ENCODE data around the gene MTRF1L. TPM values are rescaled to one million over a fixed set of nuclear protein-coding genes. Genes with fewer than 3 reads are reported as not detected.

Gene MTRF1L
- total and polyA plus RNA-seq, 2 of the 13 experiments (the other 11 are each of a cell fraction or from before 2014, with no cell fraction given), result 17.6 to 28.7 TPM

DNA sequence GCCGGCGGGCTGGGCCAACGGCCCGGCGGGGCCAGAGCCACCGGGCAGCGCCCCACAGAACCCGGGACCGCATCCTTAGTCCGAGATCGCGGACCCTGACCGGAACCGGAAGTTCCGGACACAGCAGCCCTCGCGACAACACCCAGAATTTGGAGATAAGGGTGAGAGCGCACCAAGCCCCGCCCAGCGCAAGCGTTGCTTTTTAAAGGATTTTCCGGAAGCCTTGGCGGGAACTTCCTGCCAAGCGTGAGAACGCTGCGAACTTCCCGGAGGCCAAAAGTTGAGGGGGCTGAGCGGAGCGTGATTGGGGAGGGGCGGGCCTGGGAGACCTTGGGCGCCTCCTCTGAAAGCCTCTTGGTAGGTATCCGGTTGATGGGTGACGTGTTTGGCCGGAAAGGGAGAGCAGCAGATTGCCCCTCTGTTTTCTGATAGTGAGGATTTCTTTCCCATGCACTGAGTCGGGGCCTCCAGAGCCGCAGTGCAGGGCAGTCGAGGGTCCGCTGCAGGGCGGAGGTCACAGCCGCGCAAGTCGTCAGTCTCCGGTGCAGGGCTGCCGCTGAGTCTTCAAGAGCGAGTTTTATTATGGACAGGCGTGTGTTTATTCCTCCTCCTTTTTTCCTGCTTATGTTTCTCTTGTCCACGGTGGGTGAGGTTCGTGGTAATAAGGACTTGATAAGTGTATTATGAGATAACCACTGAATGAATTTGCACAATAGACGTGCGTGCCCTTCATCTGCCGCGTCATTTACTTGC, at the start of gene MTRF1L (continued):
- TF ChIP-seq, protein P1, sequence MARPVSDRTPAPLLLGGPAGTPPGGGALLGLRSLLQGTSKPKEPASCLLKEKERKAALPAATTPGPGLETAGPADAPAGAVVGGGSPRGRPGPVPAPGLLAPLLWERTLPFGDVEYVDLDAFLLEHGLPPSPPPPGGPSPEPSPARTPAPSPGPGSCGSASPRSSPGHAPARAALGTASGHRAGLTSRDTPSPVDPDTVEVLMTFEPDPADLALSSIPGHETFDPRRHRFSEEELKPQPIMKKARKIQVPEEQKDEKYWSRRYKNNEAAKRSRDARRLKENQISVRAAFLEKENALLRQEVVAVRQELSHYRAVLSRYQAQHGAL (CRISPR knock-in tag; IDR thresholded peaks at IDR 0.05; ENCODE audit: not compliant biosample characterization), result no peak
- TF ChIP-seq NR1H2 (CRISPR knock-in tag; IDR thresholded peaks at IDR 0.05; ENCODE audit: borderline replicate concordance, low read depth) (no peak), EEA1 (CRISPR knock-in tag; IDR thresholded peaks at IDR 0.05; ENCODE audit: borderline replicate concordance) (0 out of 2 replicates have a peak, but pooled peaks have one; percentile 10), SRY (CRISPR knock-in tag; IDR thresholded peaks at IDR 0.05) (peak; percentile 64; the same call in 1 of the 2 replicates), ZSCAN31 (CRISPR knock-in tag; IDR thresholded peaks at IDR 0.05; ENCODE audit: low read depth) (peak; percentile 72), ZNF615 (CRISPR knock-in tag; IDR thresholded peaks at IDR 0.05; ENCODE audit: borderline replicate concordance) (no peak; the same call in 1 of the 2 replicates), ZNF180 (CRISPR knock-in tag; IDR thresholded peaks at IDR 0.05; ENCODE audit: borderline replicate concordance, low read depth) (no peak), ZNF329 (CRISPR knock-in tag; IDR thresholded peaks at IDR 0.05; ENCODE audit: low read depth) (no peak), BHLHE40 (IDR thresholded peaks at IDR 0.05; ENCODE audit: low read length) (0 out of 2 replicates have a peak, but pooled peaks have one; percentile 6), ZNF720 (CRISPR knock-in tag; IDR thresholded peaks at IDR 0.05) (no peak), ZSCAN21 (CRISPR knock-in tag; IDR thresholded peaks at IDR 0.05; ENCODE audit: borderline replicate concordance) (no peak; the same call in 1 of the 2 replicates), ZNF441 (CRISPR knock-in tag; IDR thresholded peaks at IDR 0.05; ENCODE audit: borderline replicate concordance) (peak; percentile 18; the same call in 1 of the 2 replicates), ISL2 (CRISPR knock-in tag; IDR thresholded peaks at IDR 0.05) (peak; percentile 57; the same call in 1 of the 2 replicates), AHR (CRISPR knock-in tag; IDR thresholded peaks at IDR 0.05) (no peak), U2AF2 (IDR thresholded peaks at IDR 0.05; ENCODE audit: low read depth, low read length) (no peak), SMARCC2 (IDR thresholded peaks at IDR 0.05) (no peak), NFYC (CRISPR knock-in tag; IDR thresholded peaks at IDR 0.05) (peak; percentile 49; the same call in 1 of the 2 replicates), SRSF1 (optimal IDR thresholded peaks at IDR 0.05; ENCODE audit: low read depth, low read length) (peak; percentile 86), SATB2 (CRISPR knock-in tag; IDR thresholded peaks at IDR 0.05) (0 out of 2 replicates have a peak, but pooled peaks have one; percentile 42), JUNB (CRISPR knock-in tag; IDR thresholded peaks at IDR 0.05; ENCODE audit: borderline replicate concordance) (0 out of 2 replicates have a peak, but pooled peaks have one; percentile 25), YEATS4 (CRISPR knock-in tag; IDR thresholded peaks at IDR 0.05; ENCODE audit: borderline replicate concordance) (peak; percentile 89), MATR3 (CRISPR knock-in tag; IDR thresholded peaks at IDR 0.05) (no peak), ZNF839 (CRISPR knock-in tag; IDR thresholded peaks at IDR 0.05; ENCODE audit: borderline replicate concordance) (no peak)
- TF ChIP-seq, protein P2, sequence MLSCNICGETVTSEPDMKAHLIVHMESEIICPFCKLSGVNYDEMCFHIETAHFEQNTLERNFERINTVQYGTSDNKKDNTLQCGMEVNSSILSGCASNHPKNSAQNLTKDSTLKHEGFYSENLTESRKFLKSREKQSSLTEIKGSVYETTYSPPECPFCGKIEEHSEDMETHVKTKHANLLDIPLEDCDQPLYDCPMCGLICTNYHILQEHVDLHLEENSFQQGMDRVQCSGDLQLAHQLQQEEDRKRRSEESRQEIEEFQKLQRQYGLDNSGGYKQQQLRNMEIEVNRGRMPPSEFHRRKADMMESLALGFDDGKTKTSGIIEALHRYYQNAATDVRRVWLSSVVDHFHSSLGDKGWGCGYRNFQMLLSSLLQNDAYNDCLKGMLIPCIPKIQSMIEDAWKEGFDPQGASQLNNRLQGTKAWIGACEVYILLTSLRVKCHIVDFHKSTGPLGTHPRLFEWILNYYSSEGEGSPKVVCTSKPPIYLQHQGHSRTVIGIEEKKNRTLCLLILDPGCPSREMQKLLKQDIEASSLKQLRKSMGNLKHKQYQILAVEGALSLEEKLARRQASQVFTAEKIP (CRISPR knock-in tag; IDR thresholded peaks at IDR 0.05; ENCODE audit: borderline replicate concordance), result no peak
- TF ChIP-seq, protein P3, sequence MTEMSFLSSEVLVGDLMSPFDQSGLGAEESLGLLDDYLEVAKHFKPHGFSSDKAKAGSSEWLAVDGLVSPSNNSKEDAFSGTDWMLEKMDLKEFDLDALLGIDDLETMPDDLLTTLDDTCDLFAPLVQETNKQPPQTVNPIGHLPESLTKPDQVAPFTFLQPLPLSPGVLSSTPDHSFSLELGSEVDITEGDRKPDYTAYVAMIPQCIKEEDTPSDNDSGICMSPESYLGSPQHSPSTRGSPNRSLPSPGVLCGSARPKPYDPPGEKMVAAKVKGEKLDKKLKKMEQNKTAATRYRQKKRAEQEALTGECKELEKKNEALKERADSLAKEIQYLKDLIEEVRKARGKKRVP (CRISPR knock-in tag; IDR thresholded peaks at IDR 0.05), result peak in 1 of 2 experiments; percentile 38; a peak in 1 of 4 replicates
- TF ChIP-seq, protein P4, sequence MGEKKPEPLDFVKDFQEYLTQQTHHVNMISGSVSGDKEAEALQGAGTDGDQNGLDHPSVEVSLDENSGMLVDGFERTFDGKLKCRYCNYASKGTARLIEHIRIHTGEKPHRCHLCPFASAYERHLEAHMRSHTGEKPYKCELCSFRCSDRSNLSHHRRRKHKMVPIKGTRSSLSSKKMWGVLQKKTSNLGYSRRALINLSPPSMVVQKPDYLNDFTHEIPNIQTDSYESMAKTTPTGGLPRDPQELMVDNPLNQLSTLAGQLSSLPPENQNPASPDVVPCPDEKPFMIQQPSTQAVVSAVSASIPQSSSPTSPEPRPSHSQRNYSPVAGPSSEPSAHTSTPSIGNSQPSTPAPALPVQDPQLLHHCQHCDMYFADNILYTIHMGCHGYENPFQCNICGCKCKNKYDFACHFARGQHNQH (CRISPR knock-in tag; IDR thresholded peaks at IDR 0.05), result peak; percentile 80; the same call in 1 of the 2 replicates

Data from HepG2 (cell line).